Measurements from ENCODE around the gene COL4A5.

The COL4A5 gene

GRCh38 chrX:108642273-108642628 is 202.6 kb downstream of the COL4A5 start:
- DNase-seq, result no peak

- DNase-seq, result no peak
Measured at GRCh38 chrX:108664701-108665100, 225.1 kb downstream of the COL4A5 start.

- no peak for DNase-seq
Measured at GRCh38 chrX:108666101-108666500, 226.5 kb downstream of the COL4A5 start.

- DNase-seq, result no peak
Measured at GRCh38 chrX:108671526-108671925, 231.9 kb downstream of the COL4A5 start.

- DNase-seq, result no peak
Measured at GRCh38 chrX:108696690-108697089, 257.1 kb downstream of the COL4A5 start.

GRCh38 chrX:108699368-108699767 is 259.7 kb downstream of the COL4A5 start:
- peak; percentile 33 for DNase-seq

GRCh38 chrX:108701633-108702032 is 262.0 kb downstream of the COL4A5 start:
- no peak for DNase-seq

- DNase-seq, result no peak
Measured at GRCh38 chrX:108702530-108702929, 262.9 kb downstream of the COL4A5 start.

GRCh38 chrX:108704839-108705238 is 265.2 kb downstream of the COL4A5 start:
- no peak for DNase-seq

- no peak for DNase-seq
Measured at GRCh38 chrX:108712886-108713285, 273.2 kb downstream of the COL4A5 start.

- DNase-seq, result no peak
Measured at GRCh38 chrX:108722561-108722960, 282.9 kb downstream of the COL4A5 start.

GRCh38 chrX:108726748-108727147 is 287.1 kb downstream of the COL4A5 start:
- DNase-seq, result no peak

GRCh38 chrX:108731153-108731552 is 291.5 kb downstream of the COL4A5 start:
- no peak for DNase-seq

- no peak for DNase-seq
Measured at GRCh38 chrX:108732630-108733321, 293.1 kb downstream of the COL4A5 start.

GRCh38 chrX:108734426-108734825 is 294.8 kb downstream of the COL4A5 start:
- DNase-seq, result no peak

GRCh38 chrX:108735091-108735678 is 295.5 kb downstream of the COL4A5 start:
- peak; percentile 2 for DNase-seq

GRCh38 chrX:108735679-108736508 is 296.3 kb downstream of the COL4A5 start:
- no peak for DNase-seq

- no peak for DNase-seq
Measured at GRCh38 chrX:108736509-108737479, 297.2 kb downstream of the COL4A5 start, which contains the start of gene IRS4. Gene IRS4, minus strand, starts transcription at chrX:108736563.

- DNase-seq, result no peak
Measured at GRCh38 chrX:108737754-108738153, 298.1 kb downstream of the COL4A5 start.

GRCh38 chrX:108740299-108740774 is 300.7 kb downstream of the COL4A5 start:
- DNase-seq, result no peak
